Thyroid gland (tissue), 4 donors: ENCODE data around the gene HSF4.

Source experiments
- CTCF ChIP-seq, 6 experiments: fragments of 200-600 bp in 3 of 6; fragments of 450-650 bp in 3 of 6; sonication (generic) in 3 of 6; IDR thresholded peaks; one replicate each; pipeline ENCODE4 v1.5.1; 2016 to 2019; ENCODE audit warnings: antibody characterized with exemption in 6 of 6, mild to moderate bottlenecking in 2 of 6, inconsistent platforms in 1 of 6, moderate library complexity in 1 of 6
- POLR2A ChIP-seq, 2 donors: fragments of 450-650 bp; IDR thresholded peaks; one replicate each; pipeline ENCODE4 v1.6.1; 2017; ENCODE audit warnings: antibody characterized with exemption in 2 of 2, mild to moderate bottlenecking in 2 of 2, moderate library complexity in 1 of 2

- TF ChIP-seq CTCF (IDR thresholded peaks at IDR 0.05), result no peak
- no peak for TF ChIP-seq POLR2A (IDR thresholded peaks at IDR 0.05)
These were observed 48.9 kb upstream of the HSF4 start for GRCh38 chr16:67115639-67116038.
